ENCODE data around the gene PSME3IP1. TPM values are rescaled to one million over a fixed set of nuclear protein-coding genes. Genes with fewer than 3 reads are reported as not detected.
A peak's percentile ranks its signal among the peaks of the same experiment; 100 is the strongest.

PSME3IP1 gene
- total and polyA plus RNA-seq, 9 of the 15 experiments (the other 6 are each of a cell fraction or from before 2014, with no cell fraction given) = 63.8 to 187 (median 142) TPM

- TF ChIP-seq CREB3L1 (IDR thresholded peaks at IDR 0.05; ENCODE audit: borderline replicate concordance, low read depth) (no peak), GABPA (tag; conservative IDR thresholded peaks at IDR 0.05; ENCODE audit: low read depth) (peak; percentile 41; the same call in 1 of the 2 replicates), NCOA2 (IDR thresholded peaks at IDR 0.05; ENCODE audit: partially characterized antibody in 2 of 2) (no peak), RFX1 (IDR thresholded peaks at IDR 0.05) (no peak), ATF4 (CRISPR knock-in tag; IDR thresholded peaks at IDR 0.05) (no peak)
These were observed 40.5 kb downstream of the PSME3IP1 start (continued) for GRCh38 chr16:57145046-57146021.

- Histone ChIP-seq H3K9me3 (replicated peaks; ENCODE audit: control insufficient read depth, insufficient read depth, low read depth, low read length) (no peaks in the 10 kb centered on the region), H3K9ac (ENCODE audit: insufficient read depth in 1 of 2, low read depth in 2 of 2, low read length in 2 of 2) (no peak overlapping the region), H3K9me1 (ENCODE audit: control insufficient read depth, insufficient read depth, low read length) (no peaks in the 10 kb centered on the region), H3K4me1 (replicated peaks in 1 of 2; ENCODE audit: control insufficient read depth in 2 of 2, insufficient read depth in 2 of 2, low read length in 2 of 2) (peaks cover 25 to 38% of the 10 kb centered on the region in 2 experiments), H3K79me2 (ENCODE audit: control insufficient read depth, insufficient read depth, low read length) (no peaks in the 10 kb centered on the region), H2AFZ (ENCODE audit: low read depth, low read length) (no peak overlapping the region), H3K27me3 (ENCODE audit: control insufficient read depth in 2 of 2, insufficient read depth in 2 of 2, low read length in 2 of 2) (no peaks in the 10 kb centered on the region), H3K27ac (ENCODE audit: extremely low read depth, low read depth, low read length) (no peak overlapping the region), H3K4me3 (no peak overlapping the region), H3K36me3 (ENCODE audit: control insufficient read depth, insufficient read depth, low read length) (no peaks in the 10 kb centered on the region), H4K20me1 (replicated peaks; ENCODE audit: control insufficient read depth, insufficient read depth, low read length) (no peaks in the 10 kb centered on the region), H3K4me2 (ENCODE audit: insufficient read depth, low read length) (no peak overlapping the region)
- FAIRE-seq (no peak), ATAC-seq (no peak), DNase-seq (ENCODE audit: extremely low read depth in 1 of 4, low spot score in 3 of 4) (no peak)
- ChIA-PET CTCF (ENCODE audit: low intra/inter-chr PET ratio) (no interaction called here), POLR2A (interaction anchor here (0.6 to 1.2 kb wide), 3 partner anchors 11 to 51 kb away, joined by 3 read pairs; no protein-coding TSS in a partner anchor)
- WGBS (ENCODE audit: insufficient coverage, low coverage, missing lambda C conversion rate) = 64% methylated on average over 2 of the region's 2 CpGs
- no TSS peak for BruUV-seq (replicated peaks)
- intact Hi-C loops (cut with micrococcal nuclease) (no loop called here), in situ Hi-C loops (cut with MboI) (no loop called here)
- TF ChIP-seq ATF4 (CRISPR knock-in tag; IDR thresholded peaks at IDR 0.05) (no peak), PHF21A (IDR thresholded peaks at IDR 0.05; ENCODE audit: borderline replicate concordance, low read depth) (no peak), RERE (CRISPR knock-in tag; IDR thresholded peaks at IDR 0.05; ENCODE audit: borderline replicate concordance) (no peak), RFX1 (IDR thresholded peaks at IDR 0.05) (peak; percentile 70)
These were observed 41.8 kb downstream of the PSME3IP1 start for GRCh38 chr16:57144027-57144426.

Measured in K562 (cell line).